BLaER1 (cell line): Measurements from ENCODE around the gene UNCX.

ENCODE experiments used
- H3K27ac ChIP-seq: shearing (Covaris generic); formaldehyde crosslinking; 2 replicates; pipeline ENCODE4 v1.8.1; 2022
- H3K27me3 ChIP-seq: shearing (Covaris generic); formaldehyde crosslinking; 2 replicates; pipeline ENCODE4 v1.8.1; 2022
- H3K36me3 ChIP-seq: shearing (Covaris generic); formaldehyde crosslinking; 2 replicates; pipeline ENCODE4 v1.8.1; 2022
- H3K4me1 ChIP-seq: shearing (Covaris generic); formaldehyde crosslinking; 2 replicates; pipeline ENCODE4 v1.8.1; 2022
- H3K4me2 ChIP-seq: shearing (Covaris generic); formaldehyde crosslinking; 2 replicates; pipeline ENCODE4 v1.8.1; 2022
- H3K4me3 ChIP-seq: shearing (Covaris generic); formaldehyde crosslinking; 2 replicates; pipeline ENCODE4 v1.8.1; 2022
- H3K9ac ChIP-seq: shearing (Covaris generic); formaldehyde crosslinking; 2 replicates; pipeline ENCODE4 v1.8.1; 2022
- H3K9me3 ChIP-seq: shearing (Covaris generic); formaldehyde crosslinking; 2 replicates; pipeline ENCODE4 v1.8.1; 2022
- H4K20me1 ChIP-seq: shearing (Covaris generic); formaldehyde crosslinking; 2 replicates; pipeline ENCODE4 v1.8.1; 2022
- Cebpa-rat ChIP-seq: shearing (Covaris generic); IDR thresholded peaks from 2 replicates; pipeline ENCODE4 v1.8.1; 2022

Gene UNCX

DNA sequence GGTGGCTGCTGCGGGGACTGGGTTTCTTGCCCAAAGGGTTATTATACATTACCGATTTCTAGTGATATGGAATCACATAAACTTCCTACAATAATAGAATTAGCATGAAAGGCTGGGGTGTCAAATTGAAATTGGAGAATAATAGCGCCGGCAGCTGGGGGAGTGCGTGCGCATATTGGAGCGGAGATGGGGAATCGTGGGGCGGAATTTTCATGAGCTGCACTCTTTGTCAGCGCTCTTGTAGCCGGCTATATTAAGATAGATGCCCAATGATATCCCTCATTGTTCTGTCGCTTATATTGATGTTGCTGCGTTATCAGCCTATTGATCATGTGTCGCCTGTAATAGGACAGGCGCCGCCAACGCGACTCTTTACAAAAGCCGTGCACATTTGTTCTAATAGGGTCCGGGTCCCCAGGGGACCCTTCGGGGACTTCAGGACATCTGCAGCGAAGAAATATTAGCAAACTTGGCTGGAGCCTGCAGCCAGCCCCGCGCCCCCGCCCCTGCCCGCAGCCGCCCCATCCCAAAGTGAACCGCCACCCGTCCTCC is 5.1 kb downstream of the UNCX start:
- peaks cover 91% of the 10 kb centered on the region for H4K20me1 ChIP-seq
- no peaks in the 10 kb centered on the region for H3K36me3 ChIP-seq
- no peak overlapping the region for H3K4me3 ChIP-seq
- peaks cover 99% of the 10 kb centered on the region for H3K27me3 ChIP-seq
- no peaks in the 10 kb centered on the region for H3K4me1 ChIP-seq
- no peak overlapping the region for H3K4me2 ChIP-seq
- H3K27ac ChIP-seq = no peak overlapping the region
- H3K9ac ChIP-seq = no peak overlapping the region
- no peaks in the 10 kb centered on the region for H3K9me3 ChIP-seq
- TF ChIP-seq Cebpa-rat = no peak

DNA sequence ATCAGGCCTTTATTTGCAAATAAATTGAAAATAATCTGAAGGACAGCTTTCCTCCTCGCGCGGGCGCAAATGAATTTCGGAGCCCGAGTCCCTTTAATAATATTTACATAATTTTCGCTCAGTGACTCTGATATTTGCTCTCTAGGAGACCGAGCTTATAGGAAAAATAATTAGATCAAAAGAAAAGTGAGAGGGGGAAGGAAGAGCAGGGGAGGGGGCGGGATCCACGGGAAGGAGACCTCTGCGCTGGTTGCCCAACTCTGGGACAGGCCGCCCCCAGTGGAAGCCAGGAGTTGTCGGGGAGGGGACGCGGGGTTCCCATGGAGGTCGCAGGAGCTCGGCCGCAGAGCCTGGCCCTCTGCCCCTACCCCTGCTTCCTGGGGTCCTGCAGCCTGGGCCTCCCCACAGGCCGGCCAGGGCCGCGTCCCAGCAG is 5.8 kb downstream of the UNCX start:
- no peaks in the 10 kb centered on the region for H3K36me3 ChIP-seq
- H3K4me2 ChIP-seq = no peak overlapping the region
- TF ChIP-seq Cebpa-rat = no peak
- no peak overlapping the region for H3K4me3 ChIP-seq
- peaks cover 100% of the 10 kb centered on the region for H3K27me3 ChIP-seq
- no peaks in the 10 kb centered on the region for H3K4me1 ChIP-seq
- no peak overlapping the region for H3K27ac ChIP-seq
- H4K20me1 ChIP-seq = peaks cover 96% of the 10 kb centered on the region
- H3K9me3 ChIP-seq = no peaks in the 10 kb centered on the region
- no peak overlapping the region for H3K9ac ChIP-seq

DNA sequence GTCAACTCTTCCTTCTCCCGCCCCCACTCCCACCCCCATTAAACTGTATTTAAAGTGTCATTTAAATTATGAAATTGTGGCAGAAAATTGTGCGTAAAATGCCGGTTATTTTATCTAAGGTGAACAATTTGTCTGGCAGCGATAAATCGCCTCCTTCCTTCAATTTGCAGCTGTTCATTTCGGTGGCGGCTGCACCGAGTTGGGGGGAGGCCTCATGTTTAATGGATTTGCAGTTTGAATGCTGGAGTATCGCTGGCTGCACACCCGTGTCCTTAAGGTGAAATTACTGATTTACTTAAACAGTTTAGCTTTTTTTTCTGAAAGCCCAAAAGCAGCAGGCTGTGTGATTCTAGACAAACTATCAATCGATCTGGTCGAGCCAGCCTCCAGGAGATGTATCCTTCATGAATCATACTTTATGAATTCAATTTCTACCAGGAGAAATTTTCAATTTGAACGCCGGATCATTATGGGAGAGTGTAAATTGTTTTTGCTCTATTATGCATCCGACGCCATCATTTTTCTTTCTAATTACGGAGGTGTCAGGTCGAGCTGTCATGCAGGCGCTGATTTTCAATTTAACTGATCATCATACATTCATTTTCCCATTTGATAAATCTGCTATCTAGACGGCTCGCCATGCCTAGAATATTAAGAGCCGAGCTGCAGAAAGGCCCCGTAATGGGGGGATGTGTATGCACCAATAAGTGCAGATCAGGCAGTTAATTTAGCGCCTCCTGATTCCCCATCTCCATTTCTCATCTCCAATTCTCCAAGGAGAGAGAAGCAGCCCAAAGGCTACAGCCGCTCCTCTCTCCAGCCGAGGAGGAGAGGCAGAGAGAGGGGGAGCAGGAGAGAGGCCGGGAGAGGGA is 6.5 kb downstream of the UNCX start:
- TF ChIP-seq Cebpa-rat = no peak
- Histone ChIP-seq H3K27me3 (peaks cover 100% of the 10 kb centered on the region), H3K9ac (no peak overlapping the region)

DNA sequence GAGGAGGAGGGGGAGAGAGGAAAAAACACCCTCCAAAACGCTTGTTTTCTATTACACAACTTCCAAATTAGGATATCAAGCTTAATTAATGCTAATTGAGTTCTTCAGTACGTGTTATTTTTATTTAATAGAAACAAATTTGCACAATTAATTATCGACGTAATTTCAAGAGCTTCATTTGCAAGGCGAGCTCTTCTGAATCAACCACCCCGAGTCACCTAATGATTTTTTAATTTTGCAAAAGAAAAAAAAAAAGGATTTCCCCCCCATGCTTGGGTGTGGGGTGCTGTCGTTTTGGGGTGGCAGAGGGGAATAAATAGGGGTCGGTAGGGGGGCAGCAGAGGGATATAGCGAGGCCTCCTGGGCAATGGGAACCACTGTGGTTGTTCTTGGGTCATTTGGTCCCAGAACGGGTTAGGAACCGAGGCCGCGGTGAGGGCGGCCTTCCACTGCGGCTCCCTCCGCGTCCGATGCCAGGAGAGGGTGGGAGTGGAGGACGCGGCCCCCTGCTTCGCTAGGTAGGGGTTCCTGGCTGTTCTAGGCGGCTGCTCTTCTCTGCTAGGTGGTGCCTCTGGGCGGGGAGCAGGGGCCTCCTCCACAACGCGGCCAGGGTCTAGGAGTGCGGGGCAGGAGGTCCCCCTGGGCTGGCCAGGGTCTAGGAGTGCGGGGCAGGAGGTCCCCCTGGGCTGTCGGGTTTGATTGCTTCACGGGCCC is 7.3 kb downstream of the UNCX start:
- no peaks in the 10 kb centered on the region for H3K36me3 ChIP-seq
- TF ChIP-seq Cebpa-rat = no peak
- H3K9ac ChIP-seq = no peak overlapping the region
- H3K4me3 ChIP-seq = no peak overlapping the region
- no peak overlapping the region for H3K4me2 ChIP-seq
- H4K20me1 ChIP-seq = peaks cover 96% of the 10 kb centered on the region
- no peak overlapping the region for H3K27ac ChIP-seq
- no peaks in the 10 kb centered on the region for H3K4me1 ChIP-seq
- H3K9me3 ChIP-seq = no peaks in the 10 kb centered on the region
- peaks cover 100% of the 10 kb centered on the region for H3K27me3 ChIP-seq

More for the DNA sequence above, 6.5 kb downstream of the UNCX start:
- Histone ChIP-seq H3K4me3 (no peak overlapping the region), H3K4me1 (no peaks in the 10 kb centered on the region), H3K9me3 (no peaks in the 10 kb centered on the region), H3K27ac (no peak overlapping the region), H3K4me2 (no peak overlapping the region), H4K20me1 (peaks cover 96% of the 10 kb centered on the region), H3K36me3 (no peaks in the 10 kb centered on the region)

DNA sequence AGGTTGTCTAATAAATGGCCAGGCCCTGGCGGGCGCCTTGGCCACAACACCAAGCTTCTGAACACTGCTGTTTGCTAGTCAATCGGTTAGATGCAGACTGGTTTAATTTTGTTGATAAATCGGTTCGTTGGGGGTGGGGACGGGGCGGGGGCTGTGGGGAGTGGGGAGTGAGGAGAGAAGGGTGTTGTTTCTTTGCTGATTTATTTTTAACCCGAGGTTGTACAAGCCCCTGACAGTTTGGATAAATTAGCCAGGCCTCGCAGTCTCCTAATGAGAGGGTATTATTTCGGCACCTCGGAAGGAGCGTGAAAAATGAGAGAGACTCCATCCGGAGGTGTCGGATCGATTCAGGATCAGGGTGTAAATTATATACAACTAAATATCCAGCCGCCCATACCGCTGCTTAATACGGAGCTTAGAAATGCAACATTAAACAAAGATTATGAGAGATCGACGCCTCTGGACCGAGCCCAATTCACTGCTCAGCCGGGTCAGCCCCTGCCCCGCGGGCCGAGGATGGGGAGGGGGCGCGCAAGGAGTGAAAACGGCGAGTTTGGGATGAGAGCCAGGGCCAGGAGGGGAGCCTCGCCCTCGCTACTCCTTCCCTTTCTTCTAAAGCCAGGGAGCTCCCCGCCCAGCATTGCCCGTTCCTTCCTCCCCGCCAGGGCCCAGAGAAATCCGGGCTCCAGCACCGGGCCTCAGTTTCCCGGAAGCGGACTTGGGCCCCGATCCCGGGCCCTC is 8.0 kb downstream of the UNCX start:
- TF ChIP-seq Cebpa-rat = no peak
- H3K4me3 ChIP-seq = no peak overlapping the region
- H3K27ac ChIP-seq = no peak overlapping the region
- no peak overlapping the region for H3K9ac ChIP-seq
- no peaks in the 10 kb centered on the region for H3K9me3 ChIP-seq
- H3K36me3 ChIP-seq = no peaks in the 10 kb centered on the region
- no peak overlapping the region for H3K4me2 ChIP-seq
- H3K4me1 ChIP-seq = no peaks in the 10 kb centered on the region
- H3K27me3 ChIP-seq = peaks cover 100% of the 10 kb centered on the region
- peaks cover 96% of the 10 kb centered on the region for H4K20me1 ChIP-seq

DNA sequence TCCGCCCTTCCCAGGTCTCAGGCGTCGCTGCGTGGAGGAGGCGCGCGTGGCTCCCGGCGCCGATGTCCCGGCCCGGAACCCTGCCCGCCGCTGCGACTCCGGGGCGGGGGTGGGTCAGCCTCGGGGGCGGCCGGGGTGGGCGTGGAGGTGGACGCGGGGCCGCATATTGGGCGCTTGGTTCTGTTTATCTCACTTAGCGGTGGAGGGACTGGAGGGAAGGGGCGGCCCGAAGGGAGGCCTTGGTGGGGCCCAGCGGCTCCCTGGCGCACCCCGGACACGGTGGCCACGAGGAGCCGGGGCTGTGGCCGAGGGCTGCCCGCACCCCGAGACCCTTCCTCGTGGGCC is 8.6 kb downstream of the UNCX start:
- H3K27me3 ChIP-seq = peaks cover 100% of the 10 kb centered on the region
- H3K36me3 ChIP-seq = no peaks in the 10 kb centered on the region
- no peak for TF ChIP-seq Cebpa-rat
- no peaks in the 10 kb centered on the region for H3K9me3 ChIP-seq
- H3K9ac ChIP-seq = no peak overlapping the region
- H4K20me1 ChIP-seq = peaks cover 96% of the 10 kb centered on the region
- H3K4me2 ChIP-seq = no peak overlapping the region
- no peak overlapping the region for H3K4me3 ChIP-seq
- no peak overlapping the region for H3K27ac ChIP-seq
- H3K4me1 ChIP-seq = no peaks in the 10 kb centered on the region

DNA sequence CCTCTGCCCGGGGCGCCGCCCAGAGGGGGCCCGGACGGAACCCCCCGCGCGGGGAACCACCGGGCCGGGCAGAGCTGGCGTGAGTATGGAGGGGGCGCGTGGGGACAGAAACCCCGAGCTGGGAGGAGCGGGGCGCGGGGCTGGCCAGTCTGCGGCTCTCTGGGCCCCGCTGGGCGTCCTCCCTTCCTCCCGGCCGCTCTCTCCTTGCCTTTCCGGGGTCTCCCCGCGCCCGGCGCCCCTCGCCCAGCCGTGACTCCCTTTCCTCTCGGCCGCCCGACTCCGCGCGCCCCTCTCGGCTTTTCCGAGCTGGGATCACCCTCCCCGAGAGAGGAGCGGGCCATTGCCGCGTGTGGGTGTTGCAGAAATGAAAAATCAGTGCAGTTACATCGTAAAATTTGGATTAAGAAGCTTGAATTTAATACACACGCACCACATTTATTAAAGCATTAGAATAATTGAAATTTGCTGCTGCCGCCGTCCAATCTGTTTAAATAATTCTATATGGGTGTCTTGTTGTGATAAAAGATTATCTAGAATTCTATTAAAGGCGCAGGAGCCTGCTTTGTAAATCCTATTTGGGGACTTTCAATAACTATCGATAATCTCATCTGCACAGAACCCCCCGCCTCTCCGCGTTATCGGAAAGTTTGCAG is 9.1 kb downstream of the UNCX start:
- H3K36me3 ChIP-seq = no peaks in the 10 kb centered on the region
- H3K27me3 ChIP-seq = peaks cover 100% of the 10 kb centered on the region
- H3K9me3 ChIP-seq = no peaks in the 10 kb centered on the region
- TF ChIP-seq Cebpa-rat = no peak
- H3K4me1 ChIP-seq = no peaks in the 10 kb centered on the region
- H3K4me3 ChIP-seq = no peak overlapping the region
- H3K9ac ChIP-seq = no peak overlapping the region
- H3K27ac ChIP-seq = no peak overlapping the region
- no peak overlapping the region for H3K4me2 ChIP-seq
- H4K20me1 ChIP-seq = peaks cover 96% of the 10 kb centered on the region

DNA sequence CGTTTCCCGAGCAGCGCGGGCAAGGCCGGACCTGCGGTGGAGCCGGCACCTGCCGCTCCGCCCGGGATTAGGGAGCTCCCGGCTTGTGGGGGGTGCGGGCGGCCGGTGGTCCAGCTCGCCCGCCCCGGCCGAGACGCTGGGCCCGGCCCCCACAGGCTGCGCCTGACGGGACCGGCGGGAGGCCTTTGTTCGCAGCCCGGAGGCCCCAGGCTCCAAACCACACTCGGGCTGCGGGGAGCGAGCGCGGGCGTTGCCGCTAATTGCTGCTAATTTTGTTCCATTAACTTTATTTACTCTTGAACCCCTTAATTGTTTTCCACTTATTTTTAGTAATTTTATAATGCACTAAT is 9.6 kb downstream of the UNCX start:
- TF ChIP-seq Cebpa-rat = no peak
- no peak overlapping the region for H3K27ac ChIP-seq
- peaks cover 96% of the 10 kb centered on the region for H4K20me1 ChIP-seq

DNA sequence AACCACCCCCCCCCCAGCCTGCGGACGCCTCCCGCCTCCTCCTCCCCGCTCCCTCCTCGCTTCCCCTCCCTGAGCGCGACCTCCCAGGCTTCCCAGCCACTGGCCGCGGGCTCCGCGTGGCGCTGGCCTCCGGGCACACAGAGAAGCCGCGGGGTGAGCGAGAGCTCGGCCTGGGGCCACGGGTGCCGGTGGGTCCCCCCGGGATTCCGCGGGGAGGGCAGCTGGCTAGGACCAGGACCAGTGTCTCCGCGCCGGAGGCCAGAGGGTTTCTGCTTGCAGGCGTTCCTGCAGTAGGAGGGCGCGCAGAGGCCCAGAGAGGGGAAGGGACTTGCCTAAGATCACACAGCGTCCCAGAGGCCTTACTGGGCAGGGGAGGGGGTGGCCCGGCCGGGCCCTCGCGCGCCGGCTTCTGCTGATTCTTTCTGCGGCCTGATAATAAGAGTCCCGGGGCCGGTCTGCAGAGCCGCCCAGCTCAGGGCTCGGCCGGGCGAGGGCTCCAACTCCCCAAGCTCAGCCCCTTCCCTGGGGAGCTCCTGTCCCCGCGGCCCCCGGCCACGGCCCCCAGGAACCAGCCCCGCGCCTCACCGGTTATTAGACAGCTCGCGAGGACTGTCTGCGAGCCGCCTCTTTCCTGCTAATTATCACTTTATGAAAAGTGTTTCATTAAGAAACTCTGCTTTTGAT is 10.1 kb downstream of the UNCX start:
- Histone ChIP-seq H3K4me1 (peaks cover 7% of the 10 kb centered on the region), H3K9ac (no peak overlapping the region), H3K36me3 (no peaks in the 10 kb centered on the region), H3K9me3 (no peaks in the 10 kb centered on the region), H3K4me3 (no peak overlapping the region), H4K20me1 (peaks cover 96% of the 10 kb centered on the region), H3K27me3 (peaks cover 100% of the 10 kb centered on the region), H3K4me2 (no peak overlapping the region), H3K27ac (no peak overlapping the region)
- TF ChIP-seq Cebpa-rat = no peak

More for the DNA sequence above, 9.6 kb downstream of the UNCX start:
- H3K9me3 ChIP-seq = no peaks in the 10 kb centered on the region
- no peak overlapping the region for H3K4me3 ChIP-seq
- no peak overlapping the region for H3K9ac ChIP-seq
- no peaks in the 10 kb centered on the region for H3K36me3 ChIP-seq
- peaks cover 100% of the 10 kb centered on the region for H3K27me3 ChIP-seq
- H3K4me1 ChIP-seq = peaks cover 2% of the 10 kb centered on the region; the same call in 1 of the 2 replicates
- no peak overlapping the region for H3K4me2 ChIP-seq
